Measurements from ENCODE around the gene SLC7A5. TPM values are rescaled to one million over a fixed set of nuclear protein-coding genes. Genes with fewer than 3 reads are reported as not detected.
"Not testable (repeated sequence)": the region's sequence is repeated elsewhere in the genome, so short reads cannot be mapped to it uniquely, and the experiment has no call there.

The SLC7A5 gene
- total and polyA plus RNA-seq, 2 experiments from 2014 or later = 5.4 to 8.2 TPM

GRCh38 chr16:87909203-87909935 lies 40.1 kb upstream of the SLC7A5 start:
- H3K4me3 ChIP-seq; H3K27me3 ChIP-seq; H3K4me1 ChIP-seq (ENCODE audit: low read depth); H3K9me3 ChIP-seq (ENCODE audit: low read depth); H3K36me3 ChIP-seq; H3K27ac ChIP-seq: not testable (repeated sequence)
- peak; percentile 86 for TF ChIP-seq CTCF (IDR thresholded peaks at IDR 0.05; ENCODE audit: low read depth, low read length)
- peak; percentile 67 to 71 for DNase-seq (ENCODE audit: low read depth in 1 of 2, low spot score in 1 of 2)

GRCh38 chr16:87908101-87908500 lies 38.8 kb upstream of the SLC7A5 start:
- not testable (repeated sequence) for H3K9me3 ChIP-seq (ENCODE audit: low read depth); DNase-seq (ENCODE audit: low read depth in 1 of 2, low spot score in 1 of 2); H3K27me3 ChIP-seq; H3K27ac ChIP-seq; H3K4me3 ChIP-seq; H3K4me1 ChIP-seq (ENCODE audit: low read depth); H3K36me3 ChIP-seq

GRCh38 chr16:87905521-87905920 lies 36.2 kb upstream of the SLC7A5 start:
- DNase-seq (ENCODE audit: low read depth in 1 of 2, low spot score in 1 of 2); H3K9me3 ChIP-seq (ENCODE audit: low read depth); H3K27me3 ChIP-seq; H3K27ac ChIP-seq; H3K4me3 ChIP-seq; H3K4me1 ChIP-seq (ENCODE audit: low read depth); H3K36me3 ChIP-seq: not testable (repeated sequence)

GRCh38 chr16:87904963-87905362 lies 35.7 kb upstream of the SLC7A5 start:
- DNase-seq (ENCODE audit: low read depth in 1 of 2, low spot score in 1 of 2); H3K4me1 ChIP-seq (ENCODE audit: low read depth); H3K4me3 ChIP-seq; H3K27me3 ChIP-seq; H3K36me3 ChIP-seq; H3K27ac ChIP-seq; H3K9me3 ChIP-seq (ENCODE audit: low read depth): not testable (repeated sequence)

- DNase-seq (ENCODE audit: low read depth in 1 of 2, low spot score in 1 of 2); H3K27me3 ChIP-seq; H3K27ac ChIP-seq; H3K4me1 ChIP-seq (ENCODE audit: low read depth); H3K4me3 ChIP-seq; H3K36me3 ChIP-seq; H3K9me3 ChIP-seq (ENCODE audit: low read depth): not testable (repeated sequence)
These were observed 31.2 kb upstream of the SLC7A5 start for GRCh38 chr16:87900489-87900888.

- DNase-seq (ENCODE audit: low read depth in 1 of 2, low spot score in 1 of 2) = no peak
- no peak for TF ChIP-seq CTCF (IDR thresholded peaks at IDR 0.05; ENCODE audit: low read depth, low read length)
- H3K4me1 ChIP-seq (ENCODE audit: low read depth) = no peaks in the 10 kb centered on the region
- H3K36me3 ChIP-seq = no peaks in the 10 kb centered on the region
- H3K9me3 ChIP-seq (ENCODE audit: low read depth) = no peaks in the 10 kb centered on the region
- H3K4me3 ChIP-seq = no peak overlapping the region
- H3K27me3 ChIP-seq = no peaks in the 10 kb centered on the region
- no peak overlapping the region for H3K27ac ChIP-seq
These were observed 28.5 kb upstream of the SLC7A5 start for GRCh38 chr16:87897521-87898505.

GRCh38 chr16:87896924-87897520 lies 27.7 kb upstream of the SLC7A5 start:
- not testable (repeated sequence) for H3K9me3 ChIP-seq (ENCODE audit: low read depth); H3K4me3 ChIP-seq; H3K4me1 ChIP-seq (ENCODE audit: low read depth); H3K27me3 ChIP-seq; DNase-seq (ENCODE audit: low read depth in 1 of 2, low spot score in 1 of 2); H3K36me3 ChIP-seq; H3K27ac ChIP-seq

GRCh38 chr16:87896176-87896890 lies 27.0 kb upstream of the SLC7A5 start:
- not testable (repeated sequence) for H3K27ac ChIP-seq; DNase-seq (ENCODE audit: low read depth in 1 of 2, low spot score in 1 of 2)

More at GRCh38 chr16:87896176-87896890, 27.0 kb upstream of the SLC7A5 start:
- not testable (repeated sequence) for H3K36me3 ChIP-seq; H3K4me3 ChIP-seq; H3K4me1 ChIP-seq (ENCODE audit: low read depth); H3K9me3 ChIP-seq (ENCODE audit: low read depth); H3K27me3 ChIP-seq
